ENCODE data around the gene VPS37C. TPM values are rescaled to one million over a fixed set of nuclear protein-coding genes. Genes with fewer than 3 reads are reported as not detected.
A peak's percentile ranks its signal among the peaks of the same experiment; 100 is the strongest.

VPS37C gene
- total and polyA plus RNA-seq, 9 of the 15 experiments (the other 6 are each of a cell fraction or from before 2014, with no cell fraction given): 0.62 to 29.8 (median 11.5) TPM

- TF ChIP-seq ZNF740 (CRISPR knock-in tag; IDR thresholded peaks at IDR 0.05) (no peak), ZNF740 (tag; IDR thresholded peaks at IDR 0.05) (no peak), KAT2B (IDR thresholded peaks at IDR 0.05; ENCODE audit: low read depth, low read length) (no peak), SOX6 (IDR thresholded peaks at IDR 0.05) (peak; percentile 41), HOXB6 (CRISPR knock-in tag; IDR thresholded peaks at IDR 0.05; ENCODE audit: borderline replicate concordance) (no peak), PPARD (CRISPR knock-in tag; IDR thresholded peaks at IDR 0.05) (no peak), SNRNP70 (optimal IDR thresholded peaks at IDR 0.05; ENCODE audit: low read depth, low read length) (no peak), BCL6 (CRISPR knock-in tag; IDR thresholded peaks at IDR 0.05) (no peak), ZFP30 (CRISPR knock-in tag; IDR thresholded peaks at IDR 0.05; ENCODE audit: borderline replicate concordance) (no peak), NCOA4 (IDR thresholded peaks at IDR 0.05; ENCODE audit: partially characterized antibody) (no peak), ATF7 (IDR thresholded peaks at IDR 0.05) (peak; percentile 97), PTTG1 (tag; IDR thresholded peaks at IDR 0.05; ENCODE audit: low read depth) (no peak), ZNF511 (CRISPR knock-in tag; IDR thresholded peaks at IDR 0.05) (no peak; the same call in 1 of the 2 replicates), SRSF3 (IDR thresholded peaks at IDR 0.05; ENCODE audit: insufficient read depth, low read length) (no peak), ETV5 (CRISPR knock-in tag; IDR thresholded peaks at IDR 0.05; ENCODE audit: low read depth) (peak; percentile 97), ZNF146 (CRISPR knock-in tag; IDR thresholded peaks at IDR 0.05; ENCODE audit: unreplicated experiment) (no peak), SRF (CRISPR knock-in tag; IDR thresholded peaks at IDR 0.05) (no peak), FOS (IDR thresholded peaks at IDR 0.05; ENCODE audit: extremely low read depth, insufficient read length) (no peak), ARNT (IDR thresholded peaks at IDR 0.05) (no peak), BHLHE40 (IDR thresholded peaks at IDR 0.05; ENCODE audit: low read length) (peak; percentile 72), NRF1 (conservative IDR thresholded peaks at IDR 0.05 in 1 of 2, IDR thresholded peaks at IDR 0.05 in 1 of 2) (peak; percentile 85 to 87), ZNF561 (CRISPR knock-in tag; conservative IDR thresholded peaks at IDR 0.05) (no peak), GATAD2B (IDR thresholded peaks at IDR 0.05; ENCODE audit: borderline replicate concordance) (peak; percentile 90), PURB (CRISPR knock-in tag; IDR thresholded peaks at IDR 0.05; ENCODE audit: low read depth) (no peak), TCF15 (CRISPR knock-in tag; IDR thresholded peaks at IDR 0.05) (no peak), NR0B1 (IDR thresholded peaks at IDR 0.05; ENCODE audit: partially characterized antibody) (no peak)
Observed at GRCh38 chr11:61161190-61162091, at the start of gene VPS37C (continued).
